Fibroblast of villous mesenchyme (primary cell): Measurements from ENCODE around the gene CDH4. TPM values are rescaled to one million over a fixed set of nuclear protein-coding genes. Genes with fewer than 3 reads are reported as not detected.

Experiments used
- DNase-seq: peaks from one replicate; pipeline ENCODE4 v3.0.0-alpha.2; 2010; ENCODE audit warnings: low read depth
- H3K4me3 ChIP-seq: 2 replicates; pipeline ENCODE4 v1.5.1; 2011; ENCODE audit warnings: low read depth, mild to moderate bottlenecking, low read length
- CTCF ChIP-seq: IDR thresholded peaks from 2 replicates; pipeline ENCODE4 v1.5.1; 2012; ENCODE audit warnings: low read depth, mild to moderate bottlenecking, low read length; ENCODE audit not compliant: insufficient read depth
- total RNA-seq: library from RNA; depleted of rRNA; stranded (reverse); fragments of >200 nt; gene quantifications from 2 replicates; pipeline ENCODE4 v1.2.3, GENCODE V29; 2012

The CDH4 gene
- total RNA-seq, 1 donor = 1.7 TPM

- H3K4me3 ChIP-seq = no peak overlapping the region
- TF ChIP-seq CTCF = no peak
- no peak for DNase-seq
Measured at GRCh38 chr20:61385296-61385695, 133.2 kb downstream of the CDH4 start.

- no peak for DNase-seq
- no peak for TF ChIP-seq CTCF
- H3K4me3 ChIP-seq = no peak overlapping the region
Measured at GRCh38 chr20:61385731-61386130, 133.7 kb downstream of the CDH4 start.

- no peak for TF ChIP-seq CTCF
- H3K4me3 ChIP-seq = no peak overlapping the region
- peak; percentile 29 for DNase-seq
Measured at GRCh38 chr20:61387204-61387953, 135.3 kb downstream of the CDH4 start.

- no peak for DNase-seq
- H3K4me3 ChIP-seq = no peak overlapping the region
- no peak for TF ChIP-seq CTCF
Measured at GRCh38 chr20:61387954-61388348, 135.9 kb downstream of the CDH4 start.

- DNase-seq = no peak
- TF ChIP-seq CTCF = no peak
- no peak overlapping the region for H3K4me3 ChIP-seq
Measured at GRCh38 chr20:61389077-61389476, 137.0 kb downstream of the CDH4 start.

GRCh38 chr20:61391185-61391584 lies 139.1 kb downstream of the CDH4 start:
- no peak overlapping the region for H3K4me3 ChIP-seq
- no peak for TF ChIP-seq CTCF
- no peak for DNase-seq
